Activated T-cell treated with anti-CD3 and anti-CD28 coated beads, Interleukin-2, amount 50 U/mL, for 1 hour (primary cell): Measurements from ENCODE around the gene IGFALS.
"Not testable (repeated sequence)": the region's sequence is repeated elsewhere in the genome, so short reads cannot be mapped to it uniquely, and the experiment has no call there.

Source experiments
- DNase-seq: peaks from one replicate; pipeline ENCODE4 v3.0.0-alpha.2; 2020

Gene IGFALS

DNA sequence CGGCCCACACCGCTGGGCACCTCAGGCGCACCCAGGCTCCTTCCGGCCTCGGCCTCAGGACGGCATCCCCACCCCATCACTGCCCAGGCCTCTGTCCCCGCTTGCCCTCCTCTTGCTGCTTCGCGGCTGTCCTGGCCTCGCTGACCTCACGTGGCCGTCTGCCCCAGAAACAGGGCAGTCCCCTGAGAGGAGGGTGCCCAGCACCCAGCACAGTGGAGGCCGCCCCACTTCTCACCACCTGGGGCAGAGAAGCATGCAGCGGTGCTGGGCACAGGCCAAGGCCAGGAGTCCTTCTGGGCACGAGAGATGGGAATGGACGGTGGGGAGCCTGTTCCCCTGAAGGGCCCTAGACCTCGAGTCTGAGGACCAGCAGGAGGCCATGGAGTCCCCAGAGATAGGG, 24.2 kb upstream of the IGFALS start:
- DNase-seq, result no peak

DNA sequence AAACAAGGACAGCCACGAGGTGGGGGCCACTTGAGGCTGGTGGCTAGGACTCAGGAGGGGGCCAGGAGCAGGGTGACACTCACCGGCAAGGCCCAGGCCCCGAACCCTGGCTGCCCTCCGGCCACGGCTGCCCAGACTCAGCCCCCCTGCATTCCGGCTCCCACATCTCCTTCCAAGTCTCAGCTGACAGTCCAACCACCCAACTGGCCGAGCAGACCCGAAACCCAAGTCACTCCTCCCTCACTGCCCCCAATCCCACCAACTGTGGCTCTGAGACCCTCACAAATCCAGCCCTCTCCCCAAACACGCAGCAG, 23.7 kb upstream of the IGFALS start:
- no peak for DNase-seq

GRCh38 chr16:1816396-1817275, 23.1 kb upstream of the IGFALS start:
- no peak for DNase-seq

GRCh38 chr16:1815461-1815860, 22.0 kb upstream of the IGFALS start:
- no peak for DNase-seq

DNA sequence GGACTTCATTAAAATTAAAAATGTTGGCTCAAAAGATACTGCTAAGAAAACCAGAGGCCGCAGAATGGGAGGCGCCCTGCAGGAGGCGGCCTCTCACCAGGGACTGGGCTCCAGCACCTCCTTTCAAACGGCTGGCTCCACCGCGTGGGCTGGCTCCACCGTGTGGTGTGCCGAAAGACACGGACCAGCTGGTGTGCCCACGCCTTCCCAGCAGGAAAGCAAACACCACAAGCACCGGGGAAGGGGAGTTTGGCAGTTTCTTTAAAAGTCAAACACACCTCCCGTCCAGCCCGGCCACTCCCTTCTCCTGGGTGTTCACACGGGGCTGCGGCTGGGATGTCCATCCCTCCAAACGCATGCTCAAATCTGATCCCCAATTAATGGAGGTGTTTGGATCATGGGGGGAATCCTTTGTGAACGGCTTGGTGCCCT, 19.2 kb upstream of the IGFALS start:
- DNase-seq, result peak; percentile 57

DNA sequence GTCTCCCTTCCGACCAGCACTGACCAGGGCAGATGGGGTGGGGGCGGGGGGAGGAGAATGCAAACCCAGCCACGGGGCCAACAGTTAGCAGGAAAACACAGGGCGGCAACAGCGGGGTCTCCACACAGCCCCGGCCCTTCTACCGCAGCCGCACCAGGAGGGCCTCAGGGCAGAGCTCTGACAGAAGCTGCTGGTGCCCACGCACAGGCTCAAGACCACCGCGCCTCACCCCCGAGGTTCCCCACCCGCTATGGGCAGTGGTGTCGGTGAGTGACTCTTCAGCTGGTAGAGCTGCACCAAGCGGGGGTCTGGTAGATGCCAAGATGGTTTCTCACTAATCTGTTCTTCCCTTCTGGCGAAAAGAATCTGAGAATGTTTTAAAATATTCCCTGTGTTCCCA, 17.0 kb upstream of the IGFALS start:
- DNase-seq, result no peak

DNA sequence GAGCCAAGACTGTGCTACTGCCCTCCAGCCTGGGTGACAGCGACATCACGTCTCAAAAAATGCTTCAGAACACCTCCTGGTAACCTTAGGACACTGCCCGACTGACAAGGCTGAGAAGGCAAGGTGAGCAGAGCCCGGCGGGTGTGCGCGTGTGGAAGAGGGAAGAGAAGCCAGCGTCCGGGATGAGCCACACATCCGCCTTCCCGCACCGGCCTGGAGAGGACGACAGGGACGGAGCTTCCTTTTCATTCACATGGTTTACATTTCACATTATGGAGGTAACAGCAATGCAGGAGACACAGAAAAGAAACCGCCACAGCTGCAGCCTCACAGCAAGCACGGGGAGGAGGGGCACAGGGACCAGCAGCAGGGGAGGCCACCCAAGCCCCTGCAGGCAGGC, 16.6 kb upstream of the IGFALS start:
- DNase-seq, result no peak

- DNase-seq, result no peak
Observed at GRCh38 chr16:1809281-1809801, 15.8 kb upstream of the IGFALS start.

- no peak for DNase-seq
Observed at GRCh38 chr16:1808691-1809090, 15.2 kb upstream of the IGFALS start.

DNA sequence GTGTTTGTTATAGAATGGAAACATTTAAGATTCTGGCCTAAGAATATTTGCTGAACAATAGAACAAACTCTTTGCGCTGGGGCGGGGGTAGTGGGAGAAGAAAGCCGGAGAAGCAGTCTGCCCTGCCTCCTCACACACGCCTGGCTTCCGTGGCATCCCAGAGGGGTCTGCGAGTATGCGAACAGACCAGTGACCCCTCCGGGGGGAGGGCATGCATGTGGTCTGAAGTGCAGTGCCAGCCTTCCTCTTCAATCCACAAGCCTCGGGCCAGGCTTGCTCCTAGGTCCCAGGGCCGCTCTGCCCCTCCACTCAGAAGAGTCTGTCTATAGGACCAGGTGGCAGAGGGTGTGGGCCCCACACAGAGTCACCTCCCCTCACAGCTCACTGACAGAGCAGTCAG, 14.1 kb upstream of the IGFALS start:
- DNase-seq, result no peak

DNA sequence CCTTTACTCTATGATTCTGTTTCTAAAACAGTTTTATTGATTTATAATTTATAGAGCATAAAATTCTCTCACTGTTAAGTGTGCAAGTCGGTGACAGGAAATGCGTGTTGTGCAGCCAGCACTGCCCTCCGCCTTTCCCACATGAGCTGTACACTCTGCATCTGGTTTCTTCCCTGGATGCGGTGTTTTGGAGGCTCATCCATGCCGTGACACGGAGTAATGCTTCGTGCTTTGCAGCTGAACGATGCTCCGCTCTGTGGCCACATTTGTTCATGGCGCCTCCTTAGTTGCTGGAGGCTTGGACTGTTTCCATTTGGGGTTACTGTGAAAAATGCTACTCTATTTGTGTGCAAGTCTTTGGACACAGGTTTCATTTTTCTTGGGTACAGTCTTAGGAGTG, 7.2 kb upstream of the IGFALS start:
- DNase-seq, result no peak

- not testable (repeated sequence) for DNase-seq
Observed at GRCh38 chr16:1799263-1799662, 5.8 kb upstream of the IGFALS start.

DNA sequence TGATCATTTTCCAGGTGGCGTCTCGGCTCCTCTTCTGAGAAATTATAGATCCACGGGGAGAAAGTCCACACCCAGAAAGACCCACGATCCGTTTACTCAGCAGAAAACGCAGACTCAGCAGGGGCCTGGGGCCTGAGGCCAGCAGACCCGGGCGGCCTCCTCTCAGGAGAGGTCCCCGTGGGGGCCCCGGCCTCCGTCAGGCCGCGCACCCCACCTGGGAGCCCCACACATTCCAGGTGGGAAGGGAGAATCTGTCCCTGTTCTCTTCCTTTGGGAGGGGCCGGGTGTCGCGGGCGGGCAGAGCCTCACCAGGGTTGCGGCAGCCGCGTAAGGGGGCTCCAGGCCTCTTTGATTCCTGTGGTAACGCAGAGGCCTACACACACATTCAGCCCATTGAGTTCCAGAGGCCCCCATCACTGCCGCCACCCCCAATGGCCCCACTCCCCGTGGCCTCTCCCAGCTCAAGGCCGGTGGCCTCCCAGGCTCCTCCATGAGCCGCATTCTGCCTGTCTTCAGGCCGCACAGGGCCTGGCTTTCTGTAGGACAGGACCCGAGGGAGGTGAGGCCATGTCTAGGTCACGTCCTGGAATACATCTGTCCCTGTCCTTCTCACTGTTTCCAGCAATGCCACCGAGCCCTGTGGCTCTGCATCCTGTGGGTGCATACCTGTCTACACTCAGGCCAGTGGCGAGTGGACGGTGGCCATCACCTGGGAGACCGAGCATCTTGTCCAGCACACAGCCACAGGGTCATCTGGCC, 1.6 kb upstream of the IGFALS start:
- DNase-seq, result no peak

- no peak for DNase-seq
Observed at GRCh38 chr16:1794221-1794871, 841 bp upstream of the IGFALS start.

- DNase-seq, result no peak
Observed at GRCh38 chr16:1792836-1793577, 498 bp downstream of the IGFALS start.

- no peak for DNase-seq
Observed at GRCh38 chr16:1791943-1792812, 1.3 kb downstream of the IGFALS start.

GRCh38 chr16:1791256-1791942, 2.1 kb downstream of the IGFALS start:
- peak; percentile 17 for DNase-seq

GRCh38 chr16:1790611-1791255, 2.8 kb downstream of the IGFALS start:
- DNase-seq, result peak; percentile 17

- no peak for DNase-seq
Observed at GRCh38 chr16:1790261-1790610, 3.3 kb downstream of the IGFALS start.

GRCh38 chr16:1789643-1790045, 3.9 kb downstream of the IGFALS start:
- peak; percentile 18 for DNase-seq

DNA sequence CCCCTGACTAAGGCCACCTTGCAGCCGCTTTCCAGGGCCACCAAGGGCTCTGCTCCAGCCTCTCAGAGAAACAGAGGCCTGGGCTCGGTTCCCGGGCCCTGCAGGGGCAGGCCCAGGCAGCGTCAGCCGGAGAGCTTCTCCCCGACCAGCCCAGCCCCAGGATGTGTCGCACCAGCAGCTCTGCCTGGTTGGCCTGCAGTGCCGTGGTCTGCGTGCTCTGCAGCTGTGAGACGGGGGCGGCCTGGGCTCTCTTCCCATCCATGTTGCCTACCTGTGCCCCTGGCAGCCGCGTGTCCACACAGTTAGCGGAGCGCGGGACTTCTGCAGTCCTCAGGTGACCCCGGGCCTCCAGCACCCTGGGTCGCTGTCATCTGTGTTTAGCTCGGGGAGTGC, 4.8 kb downstream of the IGFALS start:
- no peak for DNase-seq
